Body of pancreas (tissue), 4 donors: ENCODE data around the gene CCDC106. TPM values are rescaled to one million over a fixed set of nuclear protein-coding genes. Genes with fewer than 3 reads are reported as not detected.

Experiments used
- ATAC-seq: fragments of 150-250 bp; one replicate; pipeline ENCODE4 v1.9.1; 2016
- DNase-seq, 4 donors: peaks; one replicate each; pipeline ENCODE4 v3.0.0-alpha.2; 2019
- H3K27ac ChIP-seq, 4 donors: fragments of 200-600 bp; sonication (generic); 1 replicate in 3 of 4; 2 replicates in 1 of 4; pipeline versions ENCODE4 v1.5.1 to v1.6.1; 2016 to 2019; ENCODE audit warnings: mild to moderate bottlenecking in 1 of 4, mixed read lengths in 1 of 4, moderate library complexity in 1 of 4
- H3K27me3 ChIP-seq, 2 donors: fragments of 200-600 bp; sonication (generic); one replicate each; pipeline ENCODE4 v1.6.0; 2016; ENCODE audit warnings: mild to moderate bottlenecking in 1 of 2
- H3K36me3 ChIP-seq, 2 donors: fragments of 200-600 bp; sonication (generic); replicated peaks in 1 of 2; 2 replicates each; pipeline ENCODE4 v1.5.1; 2016; ENCODE audit warnings: low read depth in 2 of 2; ENCODE audit not compliant: insufficient read depth in 1 of 2
- H3K4me1 ChIP-seq: fragments of 200-600 bp; sonication (generic); one replicate; pipeline ENCODE4 v1.6.0; 2016
- H3K4me3 ChIP-seq, 2 donors: fragments of 200-600 bp; sonication (generic); 1 replicate in 1 of 2; 2 replicates in 1 of 2; pipeline ENCODE4 v1.5.1; 2016 to 2019
- H3K9me3 ChIP-seq, 3 donors: fragments of 200-600 bp; sonication (generic); 1 replicate in 2 of 3; 2 replicates in 1 of 3; pipeline ENCODE4 v1.5.1; 2016
- CTCF ChIP-seq, 7 experiments: fragments of 450-650 bp in 4 of 7; fragments of 200-600 bp in 3 of 7; sonication (generic) in 3 of 7; IDR thresholded peaks; one replicate each; pipeline ENCODE4 v1.5.1; 2016 to 2019; ENCODE audit warnings: antibody characterized with exemption in 7 of 7
- POLR2A ChIP-seq, 3 donors: fragments of 450-650 bp; IDR thresholded peaks; one replicate each; pipeline ENCODE4 v1.6.1; 2016; ENCODE audit warnings: antibody characterized with exemption in 3 of 3, mild to moderate bottlenecking in 2 of 3
- WGBS, 2 donors: methylation state at CpG; one replicate each; pipeline ENCODE4 v1.1.5; 2017; 5-methylcytosine and 5-hydroxymethylcytosine counted together
- intact Hi-C: fragments of 100-400 bp; cut with DNase I; formaldehyde crosslinking; loops from one replicate; pipeline ENCODE4 v1.15.1; 2023
- total RNA-seq, 2 donors: library from RNA; depleted of rRNA; stranded (reverse); fragments of >200 nt; gene quantifications; one replicate each; pipeline ENCODE4 v1.1.0, GENCODE V29; 2016

The CCDC106 gene
- total RNA-seq, 2 donors from 2014 or later, result 5.9 to 15.0 TPM

DNA sequence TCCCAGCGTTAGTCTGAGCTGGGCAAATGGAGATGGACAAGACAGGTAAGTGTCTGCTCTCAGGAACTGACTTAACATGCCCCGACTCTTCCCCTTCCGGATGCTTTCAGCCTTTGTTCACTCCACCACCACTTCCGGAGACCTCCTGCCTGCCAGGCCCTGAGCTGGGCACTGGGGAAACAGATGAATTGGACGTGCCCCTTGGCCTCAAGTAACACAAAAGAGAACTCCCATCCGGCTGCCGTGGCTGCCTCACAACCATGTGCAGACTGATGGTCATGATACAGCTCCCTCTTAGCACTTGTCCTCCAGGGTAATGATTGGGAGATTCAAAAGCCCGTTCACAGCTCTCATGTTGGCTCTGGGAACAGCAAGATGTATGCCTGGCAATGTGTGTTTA is 30.6 kb upstream of the CCDC106 start:
- peaks cover 2% of the 10 kb centered on the region for H3K4me1 ChIP-seq
- ATAC-seq (no peak), DNase-seq (no peak)
- WGBS, 2 donors, result 84 to 90% methylated on average over 8 of the region's 8 CpGs
- no peak overlapping the region for H3K27ac ChIP-seq
- TF ChIP-seq POLR2A (IDR thresholded peaks at IDR 0.05) (no peak), CTCF (IDR thresholded peaks at IDR 0.05) (no peak)
- H3K9me3 ChIP-seq, result no peaks in the 10 kb centered on the region
- H3K36me3 ChIP-seq, result peaks cover 0 to 3% of the 10 kb centered on the region in 2 donors
- intact Hi-C loops, result loop anchor here (10.0 kb wide), 1 partner anchor 493 kb away; no protein-coding TSS in a partner anchor
- no peaks in the 10 kb centered on the region for H3K27me3 ChIP-seq
- H3K4me3 ChIP-seq, result no peak overlapping the region

DNA sequence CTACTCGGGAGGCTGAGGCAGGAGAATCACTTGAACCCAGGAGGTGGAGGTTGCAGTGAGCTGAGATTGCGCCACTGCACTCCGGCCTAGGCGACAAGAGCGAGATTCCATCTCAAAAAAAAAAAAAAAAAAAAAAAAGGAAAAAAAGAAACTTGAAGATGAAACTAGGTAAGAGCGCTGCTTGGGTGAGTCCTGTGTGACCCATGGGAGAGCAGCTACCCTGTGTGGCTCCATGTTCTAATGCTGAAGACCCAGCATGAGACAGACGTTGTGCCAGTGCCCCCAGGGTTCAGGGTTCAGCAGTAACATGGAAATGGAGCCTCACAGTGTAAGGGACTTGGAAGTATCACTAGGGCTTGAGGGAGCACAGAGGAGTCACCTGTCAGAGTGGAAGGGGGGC is 29.6 kb upstream of the CCDC106 start:
- no peak for ATAC-seq
- Histone ChIP-seq H3K27me3 (no peaks in the 10 kb centered on the region), H3K36me3 (peaks cover 0 to 3% of the 10 kb centered on the region in 2 donors), H3K27ac (no peak overlapping the region), H3K4me3 (no peak overlapping the region), H3K4me1 (peaks cover under 1% of the 10 kb centered on the region), H3K9me3 (no peaks in the 10 kb centered on the region)
- no peak for DNase-seq
- intact Hi-C loops, result loop anchor here (10.0 kb wide), 1 partner anchor 494 kb away; no protein-coding TSS in a partner anchor
- no peak for TF ChIP-seq POLR2A (IDR thresholded peaks at IDR 0.05)
- TF ChIP-seq CTCF (IDR thresholded peaks at IDR 0.05), result no peak
- whole genome bisulfite sequencing, 2 donors, result 81 to 86% methylated on average over 7 of the region's 7 CpGs

- Histone ChIP-seq H3K4me3 (no peak overlapping the region), H3K9me3 (no peaks in the 10 kb centered on the region), H3K4me1 (peaks cover 6% of the 10 kb centered on the region), H3K36me3 (peaks cover 0 to 3% of the 10 kb centered on the region in 2 donors), H3K27ac (no peak overlapping the region), H3K27me3 (no peaks in the 10 kb centered on the region)
- TF ChIP-seq POLR2A (IDR thresholded peaks at IDR 0.05) (no peak), CTCF (IDR thresholded peaks at IDR 0.05) (no peak)
- intact Hi-C loops, result loop anchor here (10.0 kb wide), 1 partner anchor 494 kb away; no protein-coding TSS in a partner anchor
- DNase-seq (no peak), ATAC-seq (no peak)
- 68 to 80% methylated on average over 3 of the region's 3 CpGs for WGBS, 2 donors
Measured at GRCh38 chr19:55619286-55619685, 28.7 kb upstream of the CCDC106 start.

- DNase-seq (no peak), ATAC-seq (no peak)
- peaks cover 0 to 1% of the 10 kb centered on the region in 2 donors for H3K36me3 ChIP-seq
- H3K4me1 ChIP-seq, result peaks cover 13% of the 10 kb centered on the region
- no peak overlapping the region for H3K4me3 ChIP-seq
- no peak overlapping the region for H3K27ac ChIP-seq
- no peaks in the 10 kb centered on the region for H3K27me3 ChIP-seq
- intact Hi-C loops, result no loop called here
- TF ChIP-seq CTCF (IDR thresholded peaks at IDR 0.05), result no peak
- no peak for TF ChIP-seq POLR2A (IDR thresholded peaks at IDR 0.05)
- 86 to 96% methylated on average over 10 to 12 of the region's 12 CpGs for WGBS, 2 donors
- no peaks in the 10 kb centered on the region for H3K9me3 ChIP-seq
Measured at GRCh38 chr19:55620410-55621204, 27.4 kb upstream of the CCDC106 start.
